Measurements from ENCODE around the gene RNF130. TPM values are rescaled to one million over a fixed set of nuclear protein-coding genes. Genes with fewer than 3 reads are reported as not detected.

The RNF130 gene
- total RNA-seq, 3 donors from 2014 or later = 36.1 to 75.7 (median 56.1) TPM

- DNase-seq = no peak
- no peaks in the 10 kb centered on the region for H3K9me3 ChIP-seq
- intact Hi-C loops (cut with DNase I, micrococcal nuclease) = no loop called here
- H3K4me1 ChIP-seq (ENCODE audit: low read depth) = no peaks in the 10 kb centered on the region
- no peak overlapping the region for H3K4me3 ChIP-seq
- no peak for ATAC-seq
- H3K36me3 ChIP-seq (ENCODE audit: low read depth) = no peaks in the 10 kb centered on the region
- TF ChIP-seq, protein P1, sequence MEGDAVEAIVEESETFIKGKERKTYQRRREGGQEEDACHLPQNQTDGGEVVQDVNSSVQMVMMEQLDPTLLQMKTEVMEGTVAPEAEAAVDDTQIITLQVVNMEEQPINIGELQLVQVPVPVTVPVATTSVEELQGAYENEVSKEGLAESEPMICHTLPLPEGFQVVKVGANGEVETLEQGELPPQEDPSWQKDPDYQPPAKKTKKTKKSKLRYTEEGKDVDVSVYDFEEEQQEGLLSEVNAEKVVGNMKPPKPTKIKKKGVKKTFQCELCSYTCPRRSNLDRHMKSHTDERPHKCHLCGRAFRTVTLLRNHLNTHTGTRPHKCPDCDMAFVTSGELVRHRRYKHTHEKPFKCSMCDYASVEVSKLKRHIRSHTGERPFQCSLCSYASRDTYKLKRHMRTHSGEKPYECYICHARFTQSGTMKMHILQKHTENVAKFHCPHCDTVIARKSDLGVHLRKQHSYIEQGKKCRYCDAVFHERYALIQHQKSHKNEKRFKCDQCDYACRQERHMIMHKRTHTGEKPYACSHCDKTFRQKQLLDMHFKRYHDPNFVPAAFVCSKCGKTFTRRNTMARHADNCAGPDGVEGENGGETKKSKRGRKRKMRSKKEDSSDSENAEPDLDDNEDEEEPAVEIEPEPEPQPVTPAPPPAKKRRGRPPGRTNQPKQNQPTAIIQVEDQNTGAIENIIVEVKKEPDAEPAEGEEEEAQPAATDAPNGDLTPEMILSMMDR (IDR thresholded peaks at IDR 0.05) = no peak
These were observed 85.2 kb downstream of the RNF130 start for GRCh38 chr5:179986328-179986727.

DNA sequence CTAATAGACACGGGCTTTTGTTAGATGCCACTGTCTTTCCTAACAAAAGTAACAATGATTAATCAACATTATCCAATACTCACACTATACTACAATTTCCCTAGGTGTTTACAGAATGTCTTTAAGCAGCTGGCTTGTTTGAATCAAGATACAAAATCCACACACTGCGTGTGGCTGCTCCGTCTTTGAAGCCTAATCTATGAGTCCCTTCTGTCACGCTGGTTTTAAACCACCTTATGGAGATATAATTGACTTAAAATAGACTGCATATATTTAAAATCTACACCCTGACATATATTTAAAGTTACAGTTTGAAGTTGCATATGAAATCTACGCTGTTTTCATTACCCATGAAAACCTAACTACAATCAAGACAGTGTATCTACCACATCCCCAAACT is 89.9 kb downstream of the RNF130 start:
- no peak for ATAC-seq
- H3K36me3 ChIP-seq (ENCODE audit: low read depth) = no peaks in the 10 kb centered on the region
- TF ChIP-seq, protein P1 (IDR thresholded peaks at IDR 0.05) = no peak
- H3K4me3 ChIP-seq = no peak overlapping the region
- intact Hi-C loops (cut with DNase I, micrococcal nuclease) = no loop called here
- H3K4me1 ChIP-seq (ENCODE audit: low read depth) = no peaks in the 10 kb centered on the region
- no peaks in the 10 kb centered on the region for H3K9me3 ChIP-seq
- no peak for DNase-seq

GRCh38 chr5:179980767-179981166 is 90.8 kb downstream of the RNF130 start:
- intact Hi-C loops (cut with DNase I, micrococcal nuclease) = no loop called here
- Histone ChIP-seq H3K4me1 (ENCODE audit: low read depth) (no peaks in the 10 kb centered on the region), H3K4me3 (no peak overlapping the region), H3K36me3 (ENCODE audit: low read depth) (no peaks in the 10 kb centered on the region), H3K9me3 (no peaks in the 10 kb centered on the region)
- DNase-seq (no peak), ATAC-seq (no peak)
- TF ChIP-seq, protein P1 (IDR thresholded peaks at IDR 0.05) = no peak

DNA sequence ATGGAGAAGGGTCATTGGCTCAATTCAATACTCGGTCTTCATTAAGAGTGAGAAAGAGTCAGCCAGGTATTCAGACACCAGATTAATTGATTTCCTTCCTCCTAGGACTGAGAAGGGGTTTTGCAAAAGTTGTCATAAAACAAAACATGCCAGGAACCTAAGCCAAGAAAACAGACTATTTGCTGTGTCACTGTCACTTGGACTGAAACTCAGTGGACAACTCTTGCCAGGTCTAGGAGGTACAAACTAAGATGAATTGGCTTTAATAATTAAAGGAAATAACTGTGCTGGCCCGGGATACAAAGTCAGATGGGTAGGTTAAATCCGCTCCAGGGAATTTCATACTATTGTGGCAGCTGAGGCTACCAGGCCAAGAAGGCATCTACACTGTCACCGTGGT is 92.8 kb downstream of the RNF130 start:
- no peaks in the 10 kb centered on the region for H3K36me3 ChIP-seq (ENCODE audit: low read depth)
- no peak for ATAC-seq

GRCh38 chr5:179975713-179976134 is 95.8 kb downstream of the RNF130 start:
- TF ChIP-seq, protein P1 (IDR thresholded peaks at IDR 0.05) = no peak
- H3K4me1 ChIP-seq (ENCODE audit: low read depth) = no peaks in the 10 kb centered on the region
- intact Hi-C loops (cut with DNase I, micrococcal nuclease) = no loop called here
- H3K9me3 ChIP-seq = no peaks in the 10 kb centered on the region
- no peak for DNase-seq
- no peak for ATAC-seq
- H3K4me3 ChIP-seq = no peak overlapping the region
- H3K36me3 ChIP-seq (ENCODE audit: low read depth) = no peaks in the 10 kb centered on the region

More for the DNA sequence above, 92.8 kb downstream of the RNF130 start:
- no peak for DNase-seq
- intact Hi-C loops (cut with DNase I, micrococcal nuclease) = no loop called here
- Histone ChIP-seq H3K4me3 (no peak overlapping the region), H3K4me1 (ENCODE audit: low read depth) (no peaks in the 10 kb centered on the region), H3K9me3 (no peaks in the 10 kb centered on the region)
- TF ChIP-seq, protein P1 (IDR thresholded peaks at IDR 0.05) = no peak
